IPS-18c (cell line): ENCODE results near the gene KCTD5.

Experiments used
- H3K4me3 ChIP-seq: 2 replicates; pipeline ENCODE4 v1.7.0; 2013; ENCODE audit warnings: low read depth, mild to moderate bottlenecking, low read length, moderate library complexity; ENCODE audit not compliant: insufficient read depth
- H3K9me3 ChIP-seq: one replicate; pipeline ENCODE4 v1.6.1; 2013; ENCODE audit warnings: mild to moderate bottlenecking, low read length, moderate library complexity; ENCODE audit not compliant: control insufficient read depth, insufficient read depth

The KCTD5 gene

GRCh38 chr16:2749936-2750335 lies 67.6 kb downstream of the KCTD5 start:
- Histone ChIP-seq H3K4me3 (no peak overlapping the region), H3K9me3 (no peaks in the 10 kb centered on the region)

GRCh38 chr16:2751577-2752034 lies 69.3 kb downstream of the KCTD5 start:
- Histone ChIP-seq H3K4me3 (peak overlapping the region; percentile 94), H3K9me3 (no peaks in the 10 kb centered on the region)

GRCh38 chr16:2752035-2752849 lies 69.9 kb downstream of the KCTD5 start, which contains the start of gene SRRM2:
TSS of gene SRRM2 (plus strand) at chr16:2752638. CDS start at chr16:2756365, 3,727 bp downstream.
- Histone ChIP-seq H3K4me3 (peak within 1 kb of the TSS; percentile 94), H3K9me3 (no peaks in the 10 kb centered on the region)

- peak overlapping the region; percentile 94 for H3K4me3 ChIP-seq
- no peaks in the 10 kb centered on the region for H3K9me3 ChIP-seq
Measured at GRCh38 chr16:2752850-2753732, 70.8 kb downstream of the KCTD5 start.

GRCh38 chr16:2753733-2754020 lies 71.4 kb downstream of the KCTD5 start:
- H3K4me3 ChIP-seq, result peak overlapping the region; percentile 94
- no peaks in the 10 kb centered on the region for H3K9me3 ChIP-seq

GRCh38 chr16:2755158-2755557 lies 72.8 kb downstream of the KCTD5 start:
- no peaks in the 10 kb centered on the region for H3K9me3 ChIP-seq
- H3K4me3 ChIP-seq, result no peak overlapping the region

- Histone ChIP-seq H3K9me3 (peaks cover 3% of the 10 kb centered on the region), H3K4me3 (peak overlapping the region; percentile 4; the same call in 1 of the 2 replicates)
Measured at GRCh38 chr16:2756288-2757015, 74.1 kb downstream of the KCTD5 start.

GRCh38 chr16:2757344-2757743 lies 75.0 kb downstream of the KCTD5 start:
- peaks cover 6% of the 10 kb centered on the region for H3K9me3 ChIP-seq
- H3K4me3 ChIP-seq, result no peak overlapping the region
